ENCODE data around the gene SETBP1.

DNA sequence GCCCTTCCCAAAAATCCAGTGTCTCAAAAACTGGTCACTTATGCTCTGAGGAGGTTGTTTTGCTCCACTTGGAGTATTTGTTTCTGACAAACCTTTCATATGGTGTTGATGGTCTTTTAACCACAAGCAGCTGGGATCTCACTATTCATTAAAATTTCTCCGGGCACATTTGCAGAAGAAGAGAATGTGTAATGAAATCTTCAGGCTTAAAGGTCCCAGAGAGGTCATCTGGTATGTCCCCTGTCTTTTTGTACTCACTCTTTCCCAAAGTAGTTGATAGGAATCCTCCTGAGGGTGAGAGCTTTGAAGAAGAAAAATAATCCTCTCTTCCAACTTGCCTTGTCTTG, 430.8 kb downstream of the SETBP1 start:
- TF ChIP-seq POLR2A (IDR thresholded peaks at IDR 0.05; ENCODE audit: low read depth, low read length) (no peak), POLR2AphosphoS5 (IDR thresholded peaks at IDR 0.05; ENCODE audit: low read depth, low read length) (no peak)
